ENCODE results near the gene ARTN. TPM values are rescaled to one million over a fixed set of nuclear protein-coding genes. Genes with fewer than 3 reads are reported as not detected.
A peak's percentile ranks its signal among the peaks of the same experiment; 100 is the strongest.

ARTN gene, protein sequence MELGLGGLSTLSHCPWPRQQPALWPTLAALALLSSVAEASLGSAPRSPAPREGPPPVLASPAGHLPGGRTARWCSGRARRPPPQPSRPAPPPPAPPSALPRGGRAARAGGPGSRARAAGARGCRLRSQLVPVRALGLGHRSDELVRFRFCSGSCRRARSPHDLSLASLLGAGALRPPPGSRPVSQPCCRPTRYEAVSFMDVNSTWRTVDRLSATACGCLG
- 0.43 TPM in 1 of 2 replicates, not detected in the other for total RNA-seq

DNA sequence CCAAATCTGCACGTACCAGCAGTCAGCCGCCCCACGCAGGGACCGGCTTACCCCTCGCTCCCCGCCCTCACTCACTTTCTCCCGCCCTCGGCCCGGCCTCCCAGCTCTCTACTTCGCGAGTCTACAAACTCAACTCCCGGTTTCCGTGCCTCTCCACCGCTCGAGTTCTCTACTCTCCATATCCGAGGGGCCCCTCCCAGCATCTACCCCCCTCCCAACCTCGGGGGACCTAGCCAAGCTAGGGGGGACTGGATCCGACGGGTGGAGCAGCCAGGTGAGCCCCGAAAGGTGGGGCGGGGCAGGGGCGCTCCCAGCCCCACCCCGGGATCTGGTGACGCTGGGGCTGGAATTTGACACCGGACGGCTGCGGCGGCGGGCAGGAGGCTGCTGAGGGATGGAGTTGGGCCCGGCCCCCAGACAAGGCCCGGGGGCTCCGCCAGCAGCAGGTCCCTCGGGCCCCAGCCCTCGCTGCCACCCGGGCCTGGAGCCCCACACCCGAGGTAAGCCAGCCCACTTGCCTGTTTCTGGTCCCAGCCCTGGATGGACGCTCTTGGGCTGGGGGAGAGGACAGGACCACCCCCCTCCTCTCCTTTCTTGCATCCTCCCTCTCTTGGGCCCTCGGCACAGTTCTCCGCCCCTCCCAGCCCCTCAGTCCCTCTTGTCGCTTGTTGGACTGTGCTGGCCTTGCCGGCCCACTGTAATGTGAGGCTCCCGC is at the start of gene ARTN:
ARTN (plus strand) TSS at position 416 of the 715 bp plus-strand sequence. CDS start 1,856 bp downstream, outside the sequence.
- peaks cover 2% of the 10 kb centered on the region for H3K36me3 Mint-ChIP-seq (ENCODE audit: low read depth)
- peak within 1 kb of the TSS; percentile 34 for H3K27ac Mint-ChIP-seq
- H3K9me3 Mint-ChIP-seq = no peaks in the 10 kb centered on the region
- H3K4me1 Mint-ChIP-seq = peaks cover 11% of the 10 kb centered on the region
- intact Hi-C loops (cut with micrococcal nuclease) = loop anchor here (5.0 kb wide), 2 partner anchors 226 to 406 kb away; partner anchors contain the start of gene ST3GAL3
- peak within 1 kb of the TSS; percentile 23 for H3K4me3 Mint-ChIP-seq
- no peak for DNase-seq
- peaks cover 9% of the 10 kb centered on the region for H3K27me3 Mint-ChIP-seq

DNA sequence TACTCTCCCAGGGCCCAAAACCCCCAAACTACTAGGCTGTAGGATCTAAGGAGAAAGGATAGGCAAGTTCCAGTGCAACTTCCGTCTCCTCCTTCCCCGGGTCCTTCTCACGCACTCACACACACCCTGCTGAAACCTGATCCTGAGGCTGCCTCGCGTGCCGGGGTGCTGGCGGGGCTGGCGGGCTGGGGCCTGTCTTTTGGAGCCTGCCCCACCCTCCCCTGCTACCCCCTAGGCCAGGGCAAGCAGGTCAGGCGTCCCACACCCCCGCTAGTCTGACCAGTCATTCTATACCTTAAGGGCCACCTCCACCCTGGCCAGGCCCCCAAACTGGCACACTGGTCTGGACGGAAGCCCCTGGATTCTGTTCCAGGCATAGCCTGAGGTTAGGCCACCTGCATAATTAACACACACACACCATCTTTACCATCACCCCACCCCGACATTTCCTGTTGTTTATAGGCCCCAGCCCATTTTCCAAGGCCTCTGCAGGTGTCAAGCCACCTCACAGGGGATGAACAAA is 48.3 kb upstream of the ARTN start:
- no peaks in the 10 kb centered on the region for H3K36me3 Mint-ChIP-seq (ENCODE audit: low read depth)
- DNase-seq = no peak
- H3K9me3 Mint-ChIP-seq = no peaks in the 10 kb centered on the region
- peaks cover 3% of the 10 kb centered on the region for H3K4me1 Mint-ChIP-seq
- H3K4me3 Mint-ChIP-seq = no peak overlapping the region
- no peak overlapping the region for H3K27ac Mint-ChIP-seq
- intact Hi-C loops (cut with micrococcal nuclease) = no loop called here
- no peaks in the 10 kb centered on the region for H3K27me3 Mint-ChIP-seq

DNA sequence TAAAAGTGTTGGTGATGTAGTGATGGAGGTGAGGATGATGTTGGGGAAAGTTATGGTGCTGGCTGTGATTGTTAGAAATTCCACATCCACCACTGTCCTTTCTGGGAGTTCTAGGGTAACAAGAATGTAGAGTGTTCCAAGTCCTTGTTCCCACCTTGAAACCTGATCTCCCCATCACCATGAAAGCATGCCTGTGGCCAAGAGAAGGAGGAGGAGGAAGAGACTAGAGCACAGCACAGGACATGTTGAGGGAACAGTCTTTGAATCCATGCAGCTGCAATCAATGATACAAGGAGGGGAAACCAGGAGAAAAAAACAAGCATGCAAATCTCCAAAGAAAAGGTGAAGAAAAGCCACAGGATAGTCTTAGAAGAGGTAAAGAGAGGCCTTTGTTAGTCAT is 45.9 kb upstream of the ARTN start:
- H3K4me1 Mint-ChIP-seq = peaks cover 3% of the 10 kb centered on the region
- H3K27me3 Mint-ChIP-seq = no peaks in the 10 kb centered on the region
- H3K9me3 Mint-ChIP-seq = no peaks in the 10 kb centered on the region
- intact Hi-C loops (cut with micrococcal nuclease) = no loop called here
- no peak overlapping the region for H3K4me3 Mint-ChIP-seq
- no peak overlapping the region for H3K27ac Mint-ChIP-seq
- DNase-seq = no peak
- H3K36me3 Mint-ChIP-seq (ENCODE audit: low read depth) = no peaks in the 10 kb centered on the region

- no peak overlapping the region for H3K4me3 Mint-ChIP-seq
- H3K27ac Mint-ChIP-seq = no peak overlapping the region
- no peaks in the 10 kb centered on the region for H3K4me1 Mint-ChIP-seq
- no peaks in the 10 kb centered on the region for H3K36me3 Mint-ChIP-seq (ENCODE audit: low read depth)
- H3K9me3 Mint-ChIP-seq = no peaks in the 10 kb centered on the region
- no peaks in the 10 kb centered on the region for H3K27me3 Mint-ChIP-seq
- intact Hi-C loops (cut with micrococcal nuclease) = no loop called here
- no peak for DNase-seq
Measured at GRCh38 chr1:43890815-43891214, 42.8 kb upstream of the ARTN start.

DNA sequence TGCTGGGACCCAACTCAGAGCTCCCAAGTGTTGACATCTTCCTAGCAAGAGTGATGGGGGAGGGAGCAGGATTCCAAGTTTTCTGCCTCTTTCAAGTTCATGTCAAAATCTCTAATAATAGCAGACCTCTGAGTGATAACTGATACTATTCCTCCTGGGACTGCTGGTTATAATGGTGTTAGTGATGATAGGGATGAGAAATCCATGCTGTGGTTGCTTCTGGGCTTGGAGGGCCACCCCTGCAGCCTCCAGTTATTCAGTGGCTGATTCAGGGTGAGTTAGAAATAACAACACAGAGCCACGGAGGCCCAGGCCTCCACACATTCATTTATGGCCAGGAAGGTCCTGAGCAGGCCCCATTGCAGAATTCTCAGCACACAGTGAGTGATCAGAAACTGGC is 40.6 kb upstream of the ARTN start:
- no peak overlapping the region for H3K27ac Mint-ChIP-seq
- no peaks in the 10 kb centered on the region for H3K9me3 Mint-ChIP-seq
- no peak overlapping the region for H3K4me3 Mint-ChIP-seq
- intact Hi-C loops (cut with micrococcal nuclease) = no loop called here
- peaks cover 3% of the 10 kb centered on the region for H3K36me3 Mint-ChIP-seq (ENCODE audit: low read depth)
- DNase-seq = no peak
- no peaks in the 10 kb centered on the region for H3K4me1 Mint-ChIP-seq
- H3K27me3 Mint-ChIP-seq = no peaks in the 10 kb centered on the region

GRCh38 chr1:43898981-43899380 is 34.6 kb upstream of the ARTN start:
- H3K4me3 Mint-ChIP-seq = no peak overlapping the region
- H3K9me3 Mint-ChIP-seq = no peaks in the 10 kb centered on the region
- H3K27me3 Mint-ChIP-seq = no peaks in the 10 kb centered on the region
- intact Hi-C loops (cut with micrococcal nuclease) = no loop called here
- DNase-seq = no peak
- peaks cover 7% of the 10 kb centered on the region for H3K36me3 Mint-ChIP-seq (ENCODE audit: low read depth)
- H3K27ac Mint-ChIP-seq = no peak overlapping the region
- H3K4me1 Mint-ChIP-seq = no peaks in the 10 kb centered on the region

GRCh38 chr1:43900386-43900785 is 33.2 kb upstream of the ARTN start:
- intact Hi-C loops (cut with micrococcal nuclease) = no loop called here
- DNase-seq = no peak
- H3K9me3 Mint-ChIP-seq = no peaks in the 10 kb centered on the region
- H3K27me3 Mint-ChIP-seq = no peaks in the 10 kb centered on the region
- H3K36me3 Mint-ChIP-seq (ENCODE audit: low read depth) = peaks cover 7% of the 10 kb centered on the region
- H3K4me1 Mint-ChIP-seq = no peaks in the 10 kb centered on the region
- H3K4me3 Mint-ChIP-seq = no peak overlapping the region
- no peak overlapping the region for H3K27ac Mint-ChIP-seq

DNA sequence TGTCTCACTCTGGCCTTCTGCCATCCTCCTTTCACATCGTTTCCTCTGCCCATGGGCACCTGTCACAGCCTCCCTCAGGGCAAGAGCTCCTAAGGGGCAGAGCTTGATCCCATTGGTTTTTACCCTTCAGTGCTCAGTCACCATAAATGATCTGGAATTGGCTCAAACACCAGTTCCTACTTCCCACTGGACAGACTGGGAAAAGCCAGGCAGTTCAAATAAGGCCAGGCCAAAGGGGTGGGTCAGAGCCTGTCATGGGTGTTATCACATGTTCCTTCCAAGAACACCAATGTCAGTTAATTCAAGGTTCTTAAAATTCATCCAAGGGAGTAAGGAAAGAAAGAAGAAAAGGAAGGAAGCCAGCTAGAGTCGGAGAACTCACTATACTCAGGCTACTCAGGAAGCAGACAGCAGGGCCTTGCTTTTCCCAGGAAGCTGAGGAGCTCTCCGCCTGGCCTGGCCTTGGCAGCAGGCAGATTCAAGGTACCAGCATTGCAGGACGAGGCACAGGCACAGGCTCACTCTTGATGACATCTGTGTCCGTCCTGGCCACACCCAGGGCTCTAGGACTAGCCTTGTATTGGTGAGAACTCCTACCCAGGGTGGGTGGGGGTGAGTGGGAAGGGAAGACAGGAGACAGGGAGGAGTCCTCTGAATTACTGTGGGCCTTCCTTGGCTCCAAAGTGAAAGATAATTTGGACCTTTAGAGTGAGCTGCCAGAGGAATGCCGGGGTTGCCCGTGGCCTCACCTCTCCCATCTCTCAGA is 32.2 kb upstream of the ARTN start:
- Mint-ChIP-seq H3K4me1 (no peaks in the 10 kb centered on the region), H3K9me3 (no peaks in the 10 kb centered on the region)

GRCh38 chr1:43902058-43902831 is 31.4 kb upstream of the ARTN start:
- no peak for DNase-seq
- intact Hi-C loops (cut with micrococcal nuclease) = no loop called here
- peaks cover 4% of the 10 kb centered on the region for H3K36me3 Mint-ChIP-seq (ENCODE audit: low read depth)
- no peaks in the 10 kb centered on the region for H3K27me3 Mint-ChIP-seq
- H3K9me3 Mint-ChIP-seq = no peaks in the 10 kb centered on the region
- no peaks in the 10 kb centered on the region for H3K4me1 Mint-ChIP-seq
- H3K27ac Mint-ChIP-seq = peak overlapping the region; percentile 22
- no peak overlapping the region for H3K4me3 Mint-ChIP-seq

More for the DNA sequence above, 32.2 kb upstream of the ARTN start:
- no peak overlapping the region for H3K4me3 Mint-ChIP-seq
- H3K27me3 Mint-ChIP-seq = no peaks in the 10 kb centered on the region
- intact Hi-C loops (cut with micrococcal nuclease) = no loop called here
- no peak overlapping the region for H3K27ac Mint-ChIP-seq
- DNase-seq = no peak
- H3K36me3 Mint-ChIP-seq (ENCODE audit: low read depth) = peaks cover 6% of the 10 kb centered on the region

DNA sequence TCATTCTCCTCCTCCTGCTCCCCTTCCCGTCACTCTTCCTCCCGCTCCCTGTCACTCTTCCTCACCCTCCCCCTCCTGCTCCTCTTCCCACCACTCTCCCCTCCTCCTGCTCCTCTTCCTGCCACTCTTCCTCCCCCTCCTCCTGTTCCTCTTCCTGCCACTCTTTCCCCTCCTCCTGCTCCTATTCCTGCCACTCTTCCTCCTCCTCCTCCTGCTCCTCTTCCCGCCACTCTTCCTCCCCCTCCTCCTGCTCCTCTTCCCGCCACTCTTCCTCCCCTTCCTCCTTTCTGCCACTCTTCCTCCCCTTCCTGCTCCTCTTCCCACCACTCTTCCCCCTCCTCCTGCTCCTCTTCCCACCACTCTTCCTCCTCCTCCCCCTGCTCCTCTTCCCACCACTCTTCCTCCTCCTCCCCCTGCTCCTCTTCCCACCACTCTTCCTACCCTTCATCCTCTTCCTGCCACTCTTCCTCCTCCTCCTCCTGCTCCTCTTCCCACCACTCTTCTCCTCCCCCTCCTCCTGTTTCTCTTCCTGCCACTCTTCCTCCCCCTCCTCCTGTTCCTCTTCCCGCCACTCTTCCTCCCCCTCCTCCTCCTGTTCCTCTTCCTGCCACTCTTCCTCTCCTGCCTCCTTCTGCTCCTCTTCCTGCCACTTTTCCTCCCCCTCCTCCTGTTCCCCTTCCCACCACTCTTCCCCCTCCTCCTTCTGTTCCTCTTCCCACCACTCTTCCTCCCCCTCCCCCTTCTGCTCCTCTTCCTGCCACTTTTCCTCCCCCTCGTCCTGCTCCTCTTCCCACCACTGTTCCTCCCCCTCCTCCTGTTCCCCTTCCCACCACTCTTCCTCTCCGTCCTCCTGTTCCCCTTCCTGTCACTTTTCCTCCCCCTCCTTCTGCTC is 28.7 kb upstream of the ARTN start:
- Mint-ChIP-seq H3K4me3 (no peak overlapping the region), H3K36me3 (ENCODE audit: low read depth) (peaks cover 2% of the 10 kb centered on the region), H3K27me3 (no peaks in the 10 kb centered on the region), H3K9me3 (no peaks in the 10 kb centered on the region), H3K4me1 (no peaks in the 10 kb centered on the region), H3K27ac (no peak overlapping the region)
- no peak for DNase-seq
- intact Hi-C loops (cut with micrococcal nuclease) = no loop called here

GRCh38 chr1:43908226-43908625 is 25.4 kb upstream of the ARTN start:
- no peaks in the 10 kb centered on the region for H3K36me3 Mint-ChIP-seq (ENCODE audit: low read depth)
- H3K4me1 Mint-ChIP-seq = no peaks in the 10 kb centered on the region
- no peaks in the 10 kb centered on the region for H3K9me3 Mint-ChIP-seq
- no peak for DNase-seq
- H3K27me3 Mint-ChIP-seq = no peaks in the 10 kb centered on the region
- no peak overlapping the region for H3K27ac Mint-ChIP-seq
- intact Hi-C loops (cut with micrococcal nuclease) = no loop called here
- H3K4me3 Mint-ChIP-seq = no peak overlapping the region

DNA sequence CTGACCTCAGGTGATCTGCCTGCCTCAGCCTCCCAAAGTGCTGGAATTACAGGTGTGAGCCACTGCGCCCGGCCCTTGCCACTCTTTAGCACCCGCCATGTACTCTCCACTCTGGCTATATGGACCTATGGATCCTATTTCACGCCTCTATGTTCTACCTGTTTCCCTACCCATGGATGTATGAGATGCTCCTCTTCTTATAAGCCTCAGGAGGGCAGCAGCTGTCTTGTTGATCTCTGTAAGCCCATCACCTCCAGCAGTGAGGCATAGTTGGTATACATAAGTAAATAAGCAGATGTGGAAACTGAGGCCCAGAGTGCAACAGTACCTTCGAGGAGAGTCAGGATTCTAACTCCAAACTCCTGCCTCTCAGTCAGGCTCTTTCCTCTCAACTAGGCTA is 24.7 kb upstream of the ARTN start:
- DNase-seq = no peak
- intact Hi-C loops (cut with micrococcal nuclease) = no loop called here
- Mint-ChIP-seq H3K27me3 (no peaks in the 10 kb centered on the region), H3K4me3 (no peak overlapping the region), H3K9me3 (no peaks in the 10 kb centered on the region), H3K36me3 (ENCODE audit: low read depth) (no peaks in the 10 kb centered on the region), H3K4me1 (no peaks in the 10 kb centered on the region), H3K27ac (no peak overlapping the region)

- DNase-seq = no peak
- Mint-ChIP-seq H3K4me3 (no peak overlapping the region), H3K36me3 (ENCODE audit: low read depth) (no peaks in the 10 kb centered on the region), H3K9me3 (no peaks in the 10 kb centered on the region), H3K27me3 (no peaks in the 10 kb centered on the region), H3K4me1 (no peaks in the 10 kb centered on the region), H3K27ac (no peak overlapping the region)
- intact Hi-C loops (cut with micrococcal nuclease) = no loop called here
Measured at GRCh38 chr1:43910343-43910742, 23.3 kb upstream of the ARTN start.

Data from activated CD4-positive, alpha-beta T cell treated with anti-CD3 and anti-CD28 coated beads, Interleukin-2, amount 10 ng/mL, durations not matched to agents 24 days and 14 days (primary cell).